Glomerular visceral epithelial cell (primary cell): ENCODE data around the gene SLC7A4.

Experiments
- DNase-seq: peaks from one replicate; pipeline ENCODE4 v3.0.0-alpha.2; 2016; ENCODE audit errors: extremely low spot score

SLC7A4 gene

GRCh38 chr22:20986365-20986764 is 46.0 kb downstream of the SLC7A4 start:
- no peak for DNase-seq

- no peak for DNase-seq
These were observed 46.6 kb downstream of the SLC7A4 start for GRCh38 chr22:20985720-20986119.

DNA sequence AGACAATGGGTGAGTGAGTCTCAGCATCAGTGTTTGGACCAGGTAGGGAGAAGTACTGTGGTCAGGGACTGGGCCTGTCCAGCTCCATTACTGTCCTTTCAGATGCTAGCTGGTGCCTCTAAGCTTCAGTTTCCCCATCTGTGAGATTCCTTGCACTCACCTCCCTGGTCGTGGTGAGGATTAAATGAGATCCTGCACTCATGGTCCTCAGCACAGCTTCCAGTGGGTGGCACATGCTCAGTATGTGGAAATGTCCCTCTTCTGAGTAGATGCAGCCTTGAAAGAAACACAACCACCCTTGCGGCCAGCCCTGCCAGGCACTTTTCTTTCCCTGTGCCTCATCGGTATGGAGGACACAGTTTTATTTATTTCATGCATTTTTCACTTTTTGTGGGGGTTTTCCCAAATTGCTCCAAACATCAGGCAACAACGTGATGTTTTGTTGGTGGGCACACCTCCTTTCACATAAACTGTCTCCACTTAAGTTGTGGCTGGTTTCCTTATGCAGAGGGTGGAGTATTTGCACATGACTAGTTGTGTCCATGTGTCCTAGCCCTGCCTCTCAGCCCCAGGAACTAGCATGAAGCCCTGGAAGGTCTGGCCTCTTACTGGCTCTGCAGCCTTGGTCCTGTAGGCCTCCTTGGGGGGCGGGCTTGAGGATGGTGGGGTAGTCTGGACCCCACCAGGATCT is 49.1 kb downstream of the SLC7A4 start:
- no peak for DNase-seq

GRCh38 chr22:20982563-20982882 is 49.8 kb downstream of the SLC7A4 start:
- DNase-seq = no peak

DNA sequence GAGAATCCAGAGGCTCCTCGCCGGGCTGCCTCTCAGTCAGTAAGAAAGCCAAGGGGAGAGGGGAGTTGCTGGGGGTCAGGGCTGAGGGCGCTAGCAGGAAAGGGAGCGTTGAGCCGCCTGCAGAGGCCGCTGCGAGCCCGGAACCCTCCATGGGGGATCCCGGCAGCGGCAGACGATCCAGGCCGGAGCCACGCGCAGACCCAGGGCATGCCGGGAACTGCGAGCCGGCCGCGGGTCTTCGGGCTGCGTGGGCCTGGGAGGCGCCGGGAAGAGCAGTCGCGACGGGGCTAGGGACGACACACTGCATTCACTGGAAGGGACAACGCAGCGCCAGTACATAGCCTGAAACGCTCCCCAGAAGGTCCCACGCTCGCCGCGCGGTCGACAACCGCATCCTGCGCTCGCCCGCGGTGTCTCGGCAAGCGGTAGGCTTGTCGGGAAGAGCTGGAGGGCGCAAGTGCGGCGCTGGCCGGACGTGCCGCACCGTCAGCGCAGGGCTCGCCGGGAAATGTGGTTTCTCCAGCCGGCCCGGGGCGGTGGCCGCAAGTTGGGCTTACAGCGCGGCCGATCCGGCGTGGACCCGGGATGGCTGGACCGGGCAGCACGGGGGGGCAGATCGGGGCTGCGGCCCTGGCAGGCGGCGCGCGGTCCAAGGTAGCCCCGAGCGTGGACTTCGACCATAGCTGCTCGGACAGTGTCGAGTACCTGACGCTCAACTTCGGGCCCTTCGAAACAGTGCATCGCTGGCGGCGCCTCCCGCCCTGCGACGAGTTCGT is 50.4 kb downstream of the SLC7A4 start, which contains the start of gene LZTR1:
Gene LZTR1, plus strand, starts transcription at position 511 of the 776 bp plus-strand sequence. Its CDS starts 75 bp downstream, at position 586.
- peak; percentile 71 for DNase-seq

DNA sequence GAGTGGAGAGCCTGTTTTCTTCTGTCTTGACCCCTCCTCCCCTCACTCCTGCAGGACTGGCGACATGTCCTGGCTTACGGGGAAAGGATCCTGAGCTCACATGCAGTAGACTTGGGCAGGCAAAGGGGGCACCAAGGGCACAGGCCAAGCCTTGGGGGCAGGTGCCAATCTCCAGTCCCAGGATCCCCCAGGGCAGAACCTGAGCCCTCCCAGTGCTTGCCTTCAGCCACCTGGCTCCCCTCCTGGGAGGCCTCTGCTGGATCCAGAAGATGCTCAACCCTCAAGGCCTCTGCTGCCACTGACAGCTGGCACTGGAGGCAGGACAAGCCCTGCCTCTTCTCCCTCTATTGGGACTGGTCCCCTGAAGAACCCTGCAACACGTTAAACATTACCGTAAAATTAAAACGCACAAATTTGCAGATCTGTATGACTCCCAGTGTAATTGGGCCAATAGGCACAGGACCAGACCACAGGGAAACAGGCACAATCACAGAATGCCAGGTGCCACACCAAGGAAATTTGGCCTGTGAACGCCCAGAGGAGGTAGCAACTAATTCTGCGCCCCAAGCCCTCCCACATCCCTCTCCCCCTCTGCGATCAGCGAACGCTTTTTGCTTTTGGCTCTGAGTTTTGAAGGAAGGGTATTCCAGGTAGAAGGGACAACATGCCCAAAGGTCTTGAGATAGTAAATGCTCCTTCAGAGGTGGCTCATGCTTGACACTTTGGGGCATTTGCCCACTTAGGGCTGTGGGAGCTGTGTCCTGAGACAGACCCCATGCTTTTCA is 51.2 kb downstream of the SLC7A4 start:
- no peak for DNase-seq

- no peak for DNase-seq
These were observed 51.8 kb downstream of the SLC7A4 start for GRCh38 chr22:20980523-20980922.

DNA sequence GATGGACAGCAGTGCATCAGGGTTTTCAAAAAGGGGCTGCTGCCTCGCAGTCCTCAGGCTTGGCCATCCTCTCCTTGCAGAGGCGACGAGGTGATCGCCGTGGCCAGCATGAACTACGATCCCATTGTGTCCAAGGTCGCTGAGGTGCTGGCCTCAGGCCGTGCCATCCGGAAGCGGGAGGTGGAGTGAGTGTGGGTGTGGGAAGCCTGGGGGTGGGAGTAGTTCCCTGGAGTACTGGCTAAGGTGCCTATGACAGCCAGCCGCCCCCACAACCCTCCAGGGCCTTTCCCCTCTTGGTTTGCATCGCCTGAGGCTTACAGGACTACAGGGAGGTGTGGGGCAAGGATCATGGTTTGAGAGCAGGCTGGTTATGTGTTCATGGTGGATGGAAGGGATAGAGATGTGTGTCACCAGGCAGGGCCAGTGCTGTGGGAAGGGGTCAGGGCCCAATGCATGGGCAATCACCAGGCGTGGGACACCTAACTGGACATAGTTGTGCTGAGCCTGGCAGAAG is 52.4 kb downstream of the SLC7A4 start:
- no peak for DNase-seq

- DNase-seq = no peak
These were observed 53.0 kb downstream of the SLC7A4 start for GRCh38 chr22:20979243-20979809.
